HG03520 (cell line): ENCODE measurements around the gene PHF12.
A peak's percentile ranks its signal among the peaks of the same experiment; 100 is the strongest.
"Not testable (repeated sequence)": the region's sequence is repeated elsewhere in the genome, so short reads cannot be mapped to it uniquely, and the experiment has no call there.

Source experiments
- ATAC-seq: cut with Tn5 transposase; IDR thresholded peaks from one replicate; pipeline ENCODE4 v1.9.1; 2021; ENCODE audit warnings: mild to moderate bottlenecking, moderate library complexity; ENCODE audit not compliant: unreplicated experiment

The PHF12 gene

GRCh38 chr17:28906706-28907438, 44.4 kb downstream of the PHF12 start:
- ATAC-seq, result no peak

GRCh38 chr17:28906276-28906675, 45.0 kb downstream of the PHF12 start:
- no peak for ATAC-seq

GRCh38 chr17:28904800-28905199, 46.5 kb downstream of the PHF12 start:
- no peak for ATAC-seq

- not testable (repeated sequence) for ATAC-seq
Observed at GRCh38 chr17:28903546-28903841, 47.8 kb downstream of the PHF12 start.

GRCh38 chr17:28902819-28903545, 48.3 kb downstream of the PHF12 start, which contains the start of gene DHRS13:
Gene DHRS13 (minus strand): TSS chr17:28903079. CDS start chr17:28902944, 135 bp downstream.
- peak; percentile 79 for ATAC-seq

- peak; percentile 32 for ATAC-seq
Observed at GRCh38 chr17:28901866-28902818, 49.2 kb downstream of the PHF12 start.

GRCh38 chr17:28900986-28901726, 50.2 kb downstream of the PHF12 start:
- ATAC-seq, result no peak

GRCh38 chr17:28899212-28899815, 52.0 kb downstream of the PHF12 start:
- ATAC-seq, result no peak

GRCh38 chr17:28898527-28898955, 52.8 kb downstream of the PHF12 start:
- ATAC-seq, result no peak

- no peak for ATAC-seq
Observed at GRCh38 chr17:28897769-28898526, 53.4 kb downstream of the PHF12 start.

GRCh38 chr17:28896884-28897768, 54.2 kb downstream of the PHF12 start, which contains the start of gene FLOT2:
Gene FLOT2 (minus strand): TSS chr17:28897733. CDS start chr17:28897574, 159 bp downstream.
- no peak for ATAC-seq

- ATAC-seq, result no peak
Observed at GRCh38 chr17:28896491-28896883, 54.8 kb downstream of the PHF12 start.

- ATAC-seq, result no peak
Observed at GRCh38 chr17:28895794-28896447, 55.4 kb downstream of the PHF12 start.

- ATAC-seq, result not testable (repeated sequence)
Observed at GRCh38 chr17:28893248-28894183, 57.8 kb downstream of the PHF12 start.

GRCh38 chr17:28892024-28892423, 59.3 kb downstream of the PHF12 start:
- ATAC-seq, result no peak

GRCh38 chr17:28891201-28891600, 60.1 kb downstream of the PHF12 start:
- ATAC-seq, result no peak

- ATAC-seq, result no peak
Observed at GRCh38 chr17:28889996-28890395, 61.3 kb downstream of the PHF12 start.
